H1 (cell line): ENCODE results near the gene THRB.

Experiments
- EGR1 ChIP-seq: IDR thresholded peaks from 2 replicates; pipeline ENCODE4 v1.6.1; 2011; ENCODE audit warnings: low read depth, low read length, borderline replicate concordance
- EP300 ChIP-seq, 2 experiments: IDR thresholded peaks; 1 replicate in 1 of 2; 2 replicates in 1 of 2; pipeline ENCODE4 v1.6.1; 2011 to 2012; ENCODE audit warnings: low read depth in 2 of 2, low read length in 2 of 2, mild to moderate bottlenecking in 2 of 2, borderline replicate concordance in 1 of 2, inconsistent platforms in 1 of 2, moderate library complexity in 1 of 2
- EZH2 ChIP-seq: fragments of 200-600 bp; sonication (generic); IDR thresholded peaks from 2 replicates; pipeline ENCODE4 v1.7.1; 2012; ENCODE audit warnings: low read depth, mild to moderate bottlenecking, moderate library complexity, low read length, inconsistent platforms; ENCODE audit not compliant: severe bottlenecking
- JUN ChIP-seq: IDR thresholded peaks from 2 replicates; pipeline ENCODE4 v1.6.1; 2011; ENCODE audit warnings: low read depth, mild to moderate bottlenecking, improper control_type of control experiment, low read length
- POLR2A ChIP-seq, 2 experiments: IDR thresholded peaks; 1 replicate in 1 of 2; 2 replicates in 1 of 2; pipeline ENCODE4 v1.6.1; 2011; ENCODE audit warnings: low read depth in 2 of 2, low read length in 2 of 2, mild to moderate bottlenecking in 2 of 2; ENCODE audit errors: control extremely low read depth in 1 of 2
- RAD21 ChIP-seq, 2 experiments: IDR thresholded peaks in 1 of 2; conservative IDR thresholded peaks in 1 of 2; 2 replicates each; pipeline ENCODE4 v1.6.1; 2011; ENCODE audit warnings: low read depth in 2 of 2, low read length in 2 of 2, improper control_type of control experiment in 1 of 2, inconsistent platforms in 1 of 2, mild to moderate bottlenecking in 1 of 2, moderate library complexity in 1 of 2
- TEAD4 ChIP-seq: IDR thresholded peaks from 2 replicates; pipeline ENCODE4 v1.6.1; 2012; ENCODE audit warnings: low read depth, low read length, inconsistent platforms, mixed read lengths
- YY1 ChIP-seq: IDR thresholded peaks from 2 replicates; pipeline ENCODE4 v1.6.1; 2011; ENCODE audit warnings: low read depth, mild to moderate bottlenecking, low read length
- ZNF274 ChIP-seq: IDR thresholded peaks from 2 replicates; pipeline ENCODE4 v1.7.0; 2012; ENCODE audit warnings: low read length, borderline replicate concordance; ENCODE audit errors: extremely low read depth
- TF ChIP-seq, protein P1 (sequence below), 3 experiments: IDR thresholded peaks; 1 replicate in 2 of 3; 2 replicates in 1 of 3; pipeline versions ENCODE4 v1.5.1 to v1.6.1; 2011; ENCODE audit warnings: low read length in 3 of 3, mild to moderate bottlenecking in 3 of 3, inconsistent platforms in 2 of 3, low read depth in 1 of 3, moderate library complexity in 1 of 3; ENCODE audit not compliant: insufficient read depth in 1 of 3; ENCODE audit errors: control extremely low read depth in 1 of 3

DNA sequence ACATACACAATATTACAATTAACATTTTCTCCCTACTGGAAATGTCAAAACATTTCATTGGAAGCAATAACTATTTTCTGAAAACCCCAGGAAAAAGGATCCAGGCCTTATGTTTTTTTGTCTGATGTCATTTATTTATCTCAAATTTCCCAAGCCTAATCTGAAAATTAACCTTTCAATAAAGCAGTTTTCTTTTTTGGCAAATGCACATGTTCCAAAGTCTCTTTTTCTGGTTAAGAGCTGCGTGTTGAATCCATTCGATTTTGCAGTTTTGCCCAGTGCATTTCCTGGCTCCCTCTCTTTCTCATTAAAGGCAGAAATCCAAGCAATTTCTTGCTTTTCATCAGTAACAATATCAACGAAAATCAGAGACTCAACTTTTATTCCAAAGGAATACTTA is 327.2 kb downstream of the THRB start:
- TF ChIP-seq, protein P1, sequence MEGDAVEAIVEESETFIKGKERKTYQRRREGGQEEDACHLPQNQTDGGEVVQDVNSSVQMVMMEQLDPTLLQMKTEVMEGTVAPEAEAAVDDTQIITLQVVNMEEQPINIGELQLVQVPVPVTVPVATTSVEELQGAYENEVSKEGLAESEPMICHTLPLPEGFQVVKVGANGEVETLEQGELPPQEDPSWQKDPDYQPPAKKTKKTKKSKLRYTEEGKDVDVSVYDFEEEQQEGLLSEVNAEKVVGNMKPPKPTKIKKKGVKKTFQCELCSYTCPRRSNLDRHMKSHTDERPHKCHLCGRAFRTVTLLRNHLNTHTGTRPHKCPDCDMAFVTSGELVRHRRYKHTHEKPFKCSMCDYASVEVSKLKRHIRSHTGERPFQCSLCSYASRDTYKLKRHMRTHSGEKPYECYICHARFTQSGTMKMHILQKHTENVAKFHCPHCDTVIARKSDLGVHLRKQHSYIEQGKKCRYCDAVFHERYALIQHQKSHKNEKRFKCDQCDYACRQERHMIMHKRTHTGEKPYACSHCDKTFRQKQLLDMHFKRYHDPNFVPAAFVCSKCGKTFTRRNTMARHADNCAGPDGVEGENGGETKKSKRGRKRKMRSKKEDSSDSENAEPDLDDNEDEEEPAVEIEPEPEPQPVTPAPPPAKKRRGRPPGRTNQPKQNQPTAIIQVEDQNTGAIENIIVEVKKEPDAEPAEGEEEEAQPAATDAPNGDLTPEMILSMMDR (IDR thresholded peaks at IDR 0.05; ENCODE audit: control extremely low read depth in 1 of 3, insufficient read depth in 1 of 3, low read depth in 1 of 3, low read length in 3 of 3) = no peak
- TF ChIP-seq POLR2A (IDR thresholded peaks at IDR 0.05; ENCODE audit: control extremely low read depth in 1 of 2, low read depth in 2 of 2, low read length in 2 of 2) (no peak), EZH2 (no peak), EGR1 (no peak), TEAD4 (no peak), RAD21 (IDR thresholded peaks at IDR 0.05 in 1 of 2, conservative IDR thresholded peaks at IDR 0.05 in 1 of 2; ENCODE audit: low read depth in 2 of 2, low read length in 2 of 2) (no peak), ZNF274 (no peak), JUN (no peak), YY1 (no peak), EP300 (IDR thresholded peaks at IDR 0.05; ENCODE audit: borderline replicate concordance in 1 of 2, low read depth in 2 of 2, low read length in 2 of 2) (no peak)
